BE2C (cell line): Measurements from ENCODE around the gene NT5DC1.

Source experiments
- DNase-seq: peaks from one replicate; pipeline ENCODE4 v3.0.0-alpha.2; 2020
- H3K27me3 ChIP-seq: fragments of 250-450 bp; sonication (Bioruptor Pico); 2 replicates; pipeline ENCODE4 v1.5.1; 2020; ENCODE audit warnings: mild to moderate bottlenecking
- H3K36me3 ChIP-seq: fragments of 250-450 bp; sonication (Bioruptor Pico); 2 replicates; pipeline ENCODE4 v1.5.1; 2020; ENCODE audit warnings: mild to moderate bottlenecking
- H3K4me1 ChIP-seq: fragments of 250-450 bp; sonication (Bioruptor Pico); 2 replicates; pipeline ENCODE4 v1.5.1; 2020
- H3K4me3 ChIP-seq: 2 replicates; pipeline ENCODE4 v1.5.1; 2011; ENCODE audit warnings: low read depth, low read length
- H3K9me3 ChIP-seq: fragments of 250-450 bp; sonication (Bioruptor Pico); 2 replicates; pipeline ENCODE4 v1.5.1; 2020
- TF ChIP-seq, protein P1 (sequence below): IDR thresholded peaks from 2 replicates; pipeline ENCODE4 v1.5.1; 2012; ENCODE audit warnings: mild to moderate bottlenecking, low read depth, low read length

Gene NT5DC1

DNA sequence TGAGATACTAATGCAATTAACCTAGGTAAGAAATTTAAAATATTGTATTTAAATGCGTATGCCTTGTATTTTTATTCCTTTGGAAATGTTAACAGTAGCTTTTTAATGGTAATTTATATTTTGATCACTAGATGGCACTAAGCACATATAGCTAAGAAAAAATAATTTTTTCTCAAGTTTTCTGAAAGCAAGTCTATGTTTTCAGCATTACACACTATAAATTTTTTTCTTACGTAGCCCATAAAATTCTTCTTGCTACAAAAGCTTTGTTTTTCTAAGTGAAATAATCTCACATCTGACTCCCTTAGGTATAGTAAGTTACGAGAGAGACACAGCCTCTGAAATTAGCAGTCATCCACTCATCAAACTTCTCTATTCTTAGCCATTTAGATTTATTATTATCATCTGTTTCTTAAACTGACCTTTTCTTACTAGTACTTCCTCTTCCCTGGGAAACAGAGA lies 117.5 kb downstream of the NT5DC1 start:
- H3K36me3 ChIP-seq, result no peaks in the 10 kb centered on the region
- TF ChIP-seq, protein P1, sequence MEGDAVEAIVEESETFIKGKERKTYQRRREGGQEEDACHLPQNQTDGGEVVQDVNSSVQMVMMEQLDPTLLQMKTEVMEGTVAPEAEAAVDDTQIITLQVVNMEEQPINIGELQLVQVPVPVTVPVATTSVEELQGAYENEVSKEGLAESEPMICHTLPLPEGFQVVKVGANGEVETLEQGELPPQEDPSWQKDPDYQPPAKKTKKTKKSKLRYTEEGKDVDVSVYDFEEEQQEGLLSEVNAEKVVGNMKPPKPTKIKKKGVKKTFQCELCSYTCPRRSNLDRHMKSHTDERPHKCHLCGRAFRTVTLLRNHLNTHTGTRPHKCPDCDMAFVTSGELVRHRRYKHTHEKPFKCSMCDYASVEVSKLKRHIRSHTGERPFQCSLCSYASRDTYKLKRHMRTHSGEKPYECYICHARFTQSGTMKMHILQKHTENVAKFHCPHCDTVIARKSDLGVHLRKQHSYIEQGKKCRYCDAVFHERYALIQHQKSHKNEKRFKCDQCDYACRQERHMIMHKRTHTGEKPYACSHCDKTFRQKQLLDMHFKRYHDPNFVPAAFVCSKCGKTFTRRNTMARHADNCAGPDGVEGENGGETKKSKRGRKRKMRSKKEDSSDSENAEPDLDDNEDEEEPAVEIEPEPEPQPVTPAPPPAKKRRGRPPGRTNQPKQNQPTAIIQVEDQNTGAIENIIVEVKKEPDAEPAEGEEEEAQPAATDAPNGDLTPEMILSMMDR, result no peak; the same call in none of the 2 replicates
- H3K27me3 ChIP-seq, result no peaks in the 10 kb centered on the region
- H3K9me3 ChIP-seq, result no peaks in the 10 kb centered on the region
- DNase-seq, result no peak
- H3K4me1 ChIP-seq, result peaks cover 4% of the 10 kb centered on the region; the same call in 1 of the 2 replicates
- H3K4me3 ChIP-seq, result no peak overlapping the region

GRCh38 chr6:116218866-116219265 lies 118.2 kb downstream of the NT5DC1 start:
- TF ChIP-seq, protein P1, result no peak
- no peak for DNase-seq
- Histone ChIP-seq H3K36me3 (no peaks in the 10 kb centered on the region), H3K4me3 (no peak overlapping the region), H3K27me3 (no peaks in the 10 kb centered on the region), H3K4me1 (peaks cover 4% of the 10 kb centered on the region; the same call in 1 of the 2 replicates), H3K9me3 (no peaks in the 10 kb centered on the region)

- Histone ChIP-seq H3K4me3 (no peak overlapping the region), H3K27me3 (no peaks in the 10 kb centered on the region), H3K36me3 (no peaks in the 10 kb centered on the region), H3K4me1 (peaks cover 4% of the 10 kb centered on the region; the same call in 1 of the 2 replicates), H3K9me3 (no peaks in the 10 kb centered on the region)
- TF ChIP-seq, protein P1, result no peak
- DNase-seq, result no peak
Measured at GRCh38 chr6:116221067-116221466, 120.4 kb downstream of the NT5DC1 start.

- no peak overlapping the region for H3K4me3 ChIP-seq
- no peaks in the 10 kb centered on the region for H3K9me3 ChIP-seq
- no peaks in the 10 kb centered on the region for H3K36me3 ChIP-seq
- no peaks in the 10 kb centered on the region; the same call in 1 of the 2 replicates for H3K4me1 ChIP-seq
- DNase-seq, result no peak
- TF ChIP-seq, protein P1, result no peak
- no peaks in the 10 kb centered on the region for H3K27me3 ChIP-seq
Measured at GRCh38 chr6:116221911-116222310, 121.3 kb downstream of the NT5DC1 start.

DNA sequence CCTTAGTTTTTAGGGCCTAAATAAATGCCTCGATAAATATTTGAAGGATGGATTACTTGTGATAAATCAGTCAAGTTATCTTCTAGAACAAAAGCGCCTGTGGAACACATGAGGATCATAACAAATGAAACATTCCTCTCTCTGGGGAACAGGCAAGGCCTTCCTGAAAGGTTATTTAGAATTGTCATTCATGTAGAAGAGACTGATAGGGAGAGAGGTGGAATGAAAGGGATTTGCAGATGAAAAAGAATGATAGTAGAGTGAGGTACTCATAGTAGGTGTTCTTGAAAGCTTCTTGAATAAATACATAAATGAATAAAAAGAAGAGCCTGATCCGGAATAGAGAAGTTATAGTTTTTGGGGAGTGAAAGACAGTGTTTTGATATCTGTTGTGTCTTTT lies 122.7 kb downstream of the NT5DC1 start:
- TF ChIP-seq, protein P1, result no peak
- no peaks in the 10 kb centered on the region for H3K27me3 ChIP-seq
- no peak for DNase-seq
- no peaks in the 10 kb centered on the region for H3K9me3 ChIP-seq
- no peaks in the 10 kb centered on the region; the same call in 1 of the 2 replicates for H3K4me1 ChIP-seq
- no peaks in the 10 kb centered on the region for H3K36me3 ChIP-seq
- H3K4me3 ChIP-seq, result no peak overlapping the region

GRCh38 chr6:116229287-116229913 lies 128.7 kb downstream of the NT5DC1 start:
- peak; percentile 97 for DNase-seq
- TF ChIP-seq, protein P1, result no peak
- no peaks in the 10 kb centered on the region for H3K9me3 ChIP-seq
- peak overlapping the region; percentile 78 for H3K4me3 ChIP-seq
- no peaks in the 10 kb centered on the region for H3K36me3 ChIP-seq
- no peaks in the 10 kb centered on the region for H3K27me3 ChIP-seq
- peaks cover 4% of the 10 kb centered on the region; the same call in 1 of the 2 replicates for H3K4me1 ChIP-seq
